Common myeloid progenitor, CD34-positive (primary cell): ENCODE measurements around the gene LRFN2.

ENCODE experiments used
- CTCF ChIA-PET: fragments of 350-600 bp; sonication (Branson Sonifier 250); formaldehyde crosslinking; loops from one replicate; lab custom pipeline; 2021; ENCODE audit warnings: antibody characterized with exemption; lab: Charles Lee
- POLR2A ChIA-PET: fragments of 350-600 bp; sonication (Branson Sonifier 250); formaldehyde crosslinking; loops from one replicate; lab custom pipeline; 2021; ENCODE audit warnings: antibody characterized with exemption; lab: Charles Lee
- DNase-seq, 3 donors: peaks; one replicate each; pipeline versions ENCODE4 v3.0.0 to v3.0.0-alpha.2; 2013
- H3K27ac ChIP-seq, 2 experiments: 1 replicate in 1 of 2; 2 replicates in 1 of 2; pipeline ENCODE4 v1.7.0; 2013; ENCODE audit warnings: inconsistent platforms in 2 of 2, low read length in 2 of 2, mild to moderate bottlenecking in 2 of 2, low read depth in 1 of 2, moderate library complexity in 1 of 2; ENCODE audit not compliant: severe bottlenecking in 2 of 2, insufficient read depth in 1 of 2, poor library complexity in 1 of 2
- H3K27me3 ChIP-seq, 5 experiments: replicated peaks in 2 of 5; 1 replicate in 3 of 5; 2 replicates in 2 of 5; pipeline versions ENCODE4 v1.6.1 to v1.7.0; 2013; ENCODE audit warnings: low read length in 4 of 5, mild to moderate bottlenecking in 2 of 5, moderate library complexity in 2 of 5, inconsistent platforms in 1 of 5; ENCODE audit not compliant: insufficient read depth in 5 of 5, control insufficient read depth in 4 of 5
- H3K36me3 ChIP-seq, 4 experiments: 1 replicate in 2 of 4; 2 replicates in 2 of 4; pipeline versions ENCODE4 v1.6.1 to v1.7.0; 2013; ENCODE audit warnings: low read length in 3 of 4, control low read depth in 1 of 4, mild to moderate bottlenecking in 1 of 4; ENCODE audit not compliant: control insufficient read depth in 4 of 4, insufficient read depth in 4 of 4
- H3K4me1 ChIP-seq, 4 experiments: 1 replicate in 3 of 4; 2 replicates in 1 of 4; pipeline versions ENCODE4 v1.6.1 to v1.7.1; 2013; ENCODE audit warnings: low read length in 3 of 4, mild to moderate bottlenecking in 3 of 4, control low read depth in 1 of 4, inconsistent platforms in 1 of 4, moderate library complexity in 1 of 4; ENCODE audit not compliant: control insufficient read depth in 4 of 4, insufficient read depth in 4 of 4; ENCODE audit errors: control extremely low read depth in 1 of 4
- H3K4me3 ChIP-seq, 7 experiments: 1 replicate in 4 of 7; 2 replicates in 3 of 7; pipeline versions ENCODE4 v1.5.1 to v1.7.0; 2013; ENCODE audit warnings: mild to moderate bottlenecking in 7 of 7, low read length in 6 of 7, moderate library complexity in 6 of 7, inconsistent platforms in 2 of 7, low read depth in 2 of 7, control low read depth in 1 of 7; ENCODE audit not compliant: insufficient read depth in 4 of 7, control insufficient read depth in 1 of 7; ENCODE audit errors: extremely low read depth in 1 of 7
- H3K9me3 ChIP-seq, 5 experiments: 1 replicate in 4 of 5; 2 replicates in 1 of 5; pipeline versions ENCODE4 v1.6.1 to v1.7.1; 2013; ENCODE audit warnings: low read length in 4 of 5, mild to moderate bottlenecking in 2 of 5, inconsistent platforms in 1 of 5, low read depth in 1 of 5, moderate library complexity in 1 of 5; ENCODE audit not compliant: control insufficient read depth in 4 of 5, insufficient read depth in 2 of 5; ENCODE audit errors: control extremely low read depth in 1 of 5
- WGBS: methylation state at CpG from one replicate; pipeline ENCODE4 v1.1.5; 2013; ENCODE audit not compliant: insufficient coverage; 5-methylcytosine and 5-hydroxymethylcytosine counted together

The LRFN2 gene

DNA sequence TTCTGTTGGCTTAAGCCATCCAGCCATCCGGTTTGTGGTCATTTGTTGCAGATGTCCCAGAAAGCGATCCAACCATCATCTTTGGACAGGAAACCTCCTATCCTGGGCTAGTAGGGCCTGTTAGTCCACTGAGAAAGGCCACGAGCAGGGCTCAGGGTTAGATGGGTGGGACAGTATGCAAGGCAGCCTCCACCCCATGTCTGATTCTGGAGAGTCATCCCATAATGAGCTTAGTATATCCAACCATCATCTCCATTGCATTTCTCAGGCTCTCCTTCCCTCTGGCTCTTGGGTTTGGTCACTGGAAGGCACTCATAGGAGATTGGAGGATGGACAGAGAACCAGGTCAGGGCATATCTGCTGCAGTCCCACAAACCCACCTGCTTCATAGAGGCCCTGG, 117.8 kb downstream of the LRFN2 start:
- Histone ChIP-seq H3K27ac (no peak overlapping the region), H3K36me3 (no peaks in the 10 kb centered on the region), H3K4me3 (no peak overlapping the region), H3K4me1 (no peaks in the 10 kb centered on the region), H3K27me3 (peaks cover 0 to 2% (median 2%) of the 10 kb centered on the region in 5 experiments), H3K9me3 (peaks cover 0 to 2% (median 0%) of the 10 kb centered on the region in 5 experiments)
- ChIA-PET CTCF (no interaction called here), POLR2A (no interaction called here)
- no peak for DNase-seq
- 100% methylated on average over 1 of the region's 3 CpGs for WGBS

DNA sequence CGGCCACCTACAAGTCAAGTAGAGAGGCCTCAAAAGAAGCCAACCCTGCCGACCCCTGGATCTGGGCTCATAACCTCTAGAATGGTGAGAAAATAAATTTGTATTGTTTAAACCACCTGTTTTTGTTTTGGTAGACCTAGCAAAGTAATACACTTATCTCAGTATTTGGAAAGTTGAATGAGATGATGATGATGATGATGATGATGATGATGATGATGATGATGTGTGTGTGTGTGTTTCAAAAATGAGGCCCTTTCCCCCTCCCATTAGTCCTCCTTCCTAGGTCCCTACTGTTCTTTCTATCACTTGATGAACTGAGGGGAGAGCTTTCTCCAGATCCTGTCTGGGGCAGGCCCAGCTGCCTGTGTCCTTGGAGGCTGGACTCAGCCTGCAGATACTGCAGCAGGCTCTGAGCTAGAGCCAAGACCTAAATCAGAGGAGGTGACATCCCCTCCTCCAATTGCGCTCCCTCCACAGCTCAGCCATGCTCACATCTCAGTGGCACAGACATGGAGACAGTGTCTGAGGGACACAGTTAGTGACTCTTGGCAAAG, 120.1 kb downstream of the LRFN2 start:
- H3K27me3 ChIP-seq, result peaks cover 0 to 2% (median 0%) of the 10 kb centered on the region in 5 experiments
- no peak overlapping the region for H3K27ac ChIP-seq
- peaks cover 0 to 2% (median 0%) of the 10 kb centered on the region in 5 experiments for H3K9me3 ChIP-seq
- no peak for DNase-seq
- H3K4me1 ChIP-seq, result no peaks in the 10 kb centered on the region
- no peaks in the 10 kb centered on the region for H3K36me3 ChIP-seq
- ChIA-PET CTCF (no interaction called here), POLR2A (no interaction called here)
- WGBS, result 100% methylated on average over 2 of the region's 3 CpGs
- no peak overlapping the region for H3K4me3 ChIP-seq

DNA sequence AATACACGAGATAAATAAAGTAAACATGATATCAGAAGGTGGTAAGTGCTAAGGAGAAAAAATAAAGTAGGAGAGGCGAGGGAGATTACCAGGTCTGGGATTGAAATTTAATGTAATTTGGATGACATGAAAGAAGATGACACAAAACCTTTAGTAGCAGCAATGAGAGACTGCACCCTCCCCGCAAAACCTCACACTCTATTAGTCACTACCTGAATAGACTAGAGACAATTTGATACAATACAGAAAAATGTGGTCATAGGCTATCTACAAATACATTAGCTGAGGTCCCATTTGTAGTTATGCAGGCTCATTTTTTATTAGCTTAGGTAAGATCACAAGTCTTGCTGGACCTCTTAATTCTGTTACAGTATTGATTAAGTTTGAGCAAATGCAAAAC, 125.5 kb downstream of the LRFN2 start:
- H3K27ac ChIP-seq, result no peak overlapping the region
- WGBS, result no CpG with 5 or more reads among the region's 3 CpGs
- POLR2A ChIA-PET, result no interaction called here
- H3K27me3 ChIP-seq, result no peaks in the 10 kb centered on the region
- DNase-seq, result no peak
- no peak overlapping the region for H3K4me3 ChIP-seq
- H3K36me3 ChIP-seq, result no peaks in the 10 kb centered on the region
- CTCF ChIA-PET, result no interaction called here
- H3K4me1 ChIP-seq, result no peaks in the 10 kb centered on the region
- peaks cover 0 to 2% (median 0%) of the 10 kb centered on the region in 5 experiments for H3K9me3 ChIP-seq

DNA sequence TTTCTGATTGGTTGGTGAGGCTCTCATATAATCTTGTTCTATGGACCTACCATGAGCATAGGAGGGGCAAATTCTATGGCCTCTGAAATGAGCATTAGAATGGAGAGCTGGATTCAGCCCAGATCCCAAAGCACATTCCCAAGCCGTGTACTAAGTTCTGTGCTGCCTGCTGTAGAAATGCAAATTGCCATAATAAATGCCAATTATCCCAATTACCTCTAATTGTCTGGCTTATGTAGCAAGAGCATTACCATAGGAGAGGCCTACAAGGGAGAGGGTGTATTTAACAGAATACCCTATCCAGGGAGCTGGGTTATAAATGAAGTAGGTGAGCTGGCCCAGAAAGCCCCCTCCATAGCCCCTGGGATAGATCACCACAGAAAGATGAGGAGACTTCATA, 126.8 kb downstream of the LRFN2 start:
- Histone ChIP-seq H3K27me3 (no peaks in the 10 kb centered on the region), H3K4me3 (no peak overlapping the region), H3K9me3 (no peaks in the 10 kb centered on the region), H3K27ac (no peak overlapping the region), H3K4me1 (no peaks in the 10 kb centered on the region), H3K36me3 (no peaks in the 10 kb centered on the region)
- no CpG with 5 or more reads among the region's 1 CpG for WGBS
- ChIA-PET CTCF (no interaction called here), POLR2A (no interaction called here)
- DNase-seq, result no peak

DNA sequence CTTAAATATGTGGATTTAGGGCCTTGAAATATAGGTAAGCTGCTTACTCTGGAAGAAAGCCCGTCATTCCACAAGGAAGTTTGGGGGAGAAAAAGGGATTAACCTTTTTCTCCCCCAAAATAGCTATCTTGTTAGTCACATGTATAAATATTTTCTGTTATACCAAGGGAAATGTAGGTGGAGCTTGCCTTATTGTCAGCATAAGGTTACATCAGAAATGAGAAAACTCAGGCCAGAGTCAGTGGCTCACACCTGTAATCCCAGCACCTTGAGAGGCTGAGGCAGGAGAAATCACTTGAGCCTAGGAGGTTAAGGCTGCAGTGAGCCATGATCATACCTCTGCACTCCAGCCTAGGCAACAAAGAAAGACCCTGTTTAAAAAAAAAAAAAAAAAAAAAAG, 129.9 kb downstream of the LRFN2 start:
- Histone ChIP-seq H3K36me3 (no peaks in the 10 kb centered on the region), H3K9me3 (no peaks in the 10 kb centered on the region), H3K27ac (no peak overlapping the region), H3K27me3 (peaks cover 0 to under 1% (median 0%) of the 10 kb centered on the region in 5 experiments), H3K4me3 (no peak overlapping the region), H3K4me1 (no peaks in the 10 kb centered on the region)
- CTCF ChIA-PET, result interaction anchor here (0.8 kb wide), 1 partner anchor 28 kb away, joined by 4 read pairs; no protein-coding TSS in a partner anchor
- POLR2A ChIA-PET, result no interaction called here
- no CpG with 5 or more reads among the region's 1 CpG for WGBS
- no peak for DNase-seq

DNA sequence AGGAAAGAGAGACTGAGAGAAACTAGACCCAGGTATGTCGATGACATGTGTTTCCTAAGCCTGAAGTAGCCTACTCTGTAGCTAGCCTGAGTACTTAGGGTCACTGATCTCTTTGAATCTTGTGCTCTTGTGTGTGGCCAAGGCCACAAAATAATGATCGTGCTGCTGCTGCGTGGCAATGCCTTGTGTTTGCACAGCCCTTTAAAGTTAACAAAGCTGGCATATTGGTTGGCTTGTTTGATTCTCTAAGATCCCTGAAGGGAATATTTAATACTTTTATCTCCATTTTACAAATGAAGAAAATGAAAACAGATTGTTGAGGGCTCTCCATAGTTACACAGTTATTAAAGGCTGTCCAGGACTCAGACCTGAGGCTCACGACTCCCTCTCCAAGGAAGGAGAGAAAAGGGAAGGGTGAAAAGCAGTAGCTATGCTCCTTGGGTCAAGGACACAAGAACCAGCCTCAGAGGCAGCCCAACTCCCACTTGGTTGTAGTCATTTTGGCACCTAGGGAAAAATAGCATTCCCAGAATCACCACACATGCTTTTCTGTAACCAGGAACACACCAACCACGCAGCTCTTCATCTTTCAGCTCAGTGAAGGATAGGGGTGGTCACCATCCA, 130.7 kb downstream of the LRFN2 start:
- POLR2A ChIA-PET, result no interaction called here
- Histone ChIP-seq H3K4me3 (no peak overlapping the region), H3K4me1 (no peaks in the 10 kb centered on the region), H3K27me3 (peaks cover 0 to 2% (median 0%) of the 10 kb centered on the region in 5 experiments), H3K36me3 (no peaks in the 10 kb centered on the region), H3K27ac (no peak overlapping the region), H3K9me3 (no peaks in the 10 kb centered on the region)
- DNase-seq, result no peak
- 100% methylated on average over 5 of the region's 5 CpGs for WGBS
- CTCF ChIA-PET, result interaction anchor here (0.8 kb wide), 1 partner anchor 29 kb away, joined by 4 read pairs; no protein-coding TSS in a partner anchor

DNA sequence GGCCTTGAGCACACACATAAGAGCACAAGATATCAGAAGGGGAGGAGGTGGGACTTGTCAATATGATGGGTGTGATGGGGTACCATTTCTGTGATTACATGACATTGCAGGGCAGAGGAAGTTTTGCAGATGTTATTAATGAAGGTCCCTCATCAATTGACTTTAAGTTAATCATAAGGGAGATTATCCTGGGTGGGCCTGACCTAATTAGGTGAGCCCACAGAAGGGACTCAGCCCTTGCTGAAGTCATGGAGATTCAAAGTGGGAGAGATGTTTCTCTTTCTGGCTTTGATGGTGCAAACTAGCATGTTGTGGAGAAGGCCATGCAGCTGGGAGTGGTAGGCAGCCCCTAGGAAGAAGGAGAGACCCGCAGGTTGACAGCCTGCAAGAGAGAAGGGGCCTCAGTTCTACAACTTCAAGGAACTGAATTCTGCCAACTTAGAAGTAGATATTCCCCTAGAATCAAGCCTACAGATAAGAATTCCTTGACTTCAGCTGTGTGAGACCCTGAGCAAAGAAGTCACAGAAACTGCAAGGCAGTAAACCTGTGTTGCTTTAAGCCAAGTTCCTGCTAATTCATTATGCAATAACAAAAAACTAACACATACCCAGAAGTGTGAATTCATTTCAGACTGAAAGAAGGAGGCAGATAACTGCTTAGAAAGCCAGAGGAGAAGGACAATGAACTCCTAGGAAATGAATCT, 131.3 kb downstream of the LRFN2 start:
- Histone ChIP-seq H3K27me3 (peaks cover 0 to 2% (median 0%) of the 10 kb centered on the region in 5 experiments), H3K4me3 (no peak overlapping the region), H3K9me3 (no peaks in the 10 kb centered on the region), H3K4me1 (no peaks in the 10 kb centered on the region), H3K36me3 (no peaks in the 10 kb centered on the region), H3K27ac (no peak overlapping the region)
- no CpG with 5 or more reads among the region's 1 CpG for WGBS
- CTCF ChIA-PET, result no interaction called here
- DNase-seq, result no peak
- POLR2A ChIA-PET, result no interaction called here
